DOHH2 (cell line): ENCODE results near the gene HBD.

Source experiments
- H3F3A ChIP-seq: fragments of 200-600 bp; sonication (generic), shearing (Covaris generic); 2 replicates; pipeline ENCODE4 v1.6.0; 2016; ENCODE audit warnings: antibody characterized with exemption, mild to moderate bottlenecking; ENCODE audit not compliant: control insufficient read depth, insufficient read depth
- H3K27ac ChIP-seq: fragments of 200-600 bp; sonication (generic); 2 replicates; pipeline ENCODE4 v1.5.1; 2014; ENCODE audit warnings: low read depth, mild to moderate bottlenecking, low read length, moderate library complexity
- H3K27me3 ChIP-seq: fragments of 200-600 bp; sonication (generic); 2 replicates; pipeline ENCODE4 v1.6.1; 2014; ENCODE audit warnings: mild to moderate bottlenecking, low read length, mixed read lengths; ENCODE audit not compliant: control insufficient read depth
- H3K36me3 ChIP-seq: fragments of 200-600 bp; sonication (generic); 2 replicates; pipeline ENCODE4 v1.6.1; 2014; ENCODE audit warnings: mild to moderate bottlenecking, low read length, moderate library complexity, mixed read lengths; ENCODE audit not compliant: control insufficient read depth
- H3K4me1 ChIP-seq: fragments of 200-600 bp; sonication (generic); 2 replicates; pipeline ENCODE4 v1.6.1; 2014; ENCODE audit warnings: mild to moderate bottlenecking, low read length, mixed read lengths; ENCODE audit not compliant: control insufficient read depth
- H3K4me2 ChIP-seq: fragments of 200-600 bp; sonication (generic); 2 replicates; pipeline ENCODE4 v1.6.0; 2014; ENCODE audit warnings: mild to moderate bottlenecking, low read length, moderate library complexity
- H3K4me3 ChIP-seq: fragments of 200-600 bp; sonication (generic); 2 replicates; pipeline ENCODE4 v1.5.1; 2014; ENCODE audit warnings: mild to moderate bottlenecking, low read length, mixed read lengths
- H3K79me2 ChIP-seq: fragments of 200-600 bp; sonication (generic); 2 replicates; pipeline ENCODE4 v1.6.1; 2014; ENCODE audit warnings: mild to moderate bottlenecking, low read length, mixed read lengths; ENCODE audit not compliant: control insufficient read depth
- H3K9me2 ChIP-seq: fragments of 200-600 bp; sonication (generic); replicated peaks from 2 replicates; pipeline ENCODE4 v1.6.1; 2014; ENCODE audit warnings: mild to moderate bottlenecking, low read length, mixed read lengths; ENCODE audit not compliant: control insufficient read depth
- H3K9me3 ChIP-seq: fragments of 200-600 bp; sonication (generic); 2 replicates; pipeline ENCODE4 v1.6.1; 2014; ENCODE audit warnings: antibody characterized with exemption, low read length, mixed read lengths; ENCODE audit not compliant: control insufficient read depth, insufficient read depth
- H4K20me1 ChIP-seq: fragments of 200-600 bp; sonication (generic); 2 replicates; pipeline ENCODE4 v1.6.0; 2014; ENCODE audit warnings: low read depth, mild to moderate bottlenecking, antibody characterized with exemption, low read length, moderate library complexity; ENCODE audit not compliant: control insufficient read depth, insufficient read depth
- CTCF ChIP-seq: fragments of 200-600 bp; sonication (generic); IDR thresholded peaks from one replicate; pipeline ENCODE4 v1.5.1; 2014; ENCODE audit warnings: antibody characterized with exemption, mild to moderate bottlenecking, low read depth, low read length; ENCODE audit not compliant: poor library complexity, severe bottlenecking
- EZH2phosphoT487 ChIP-seq: fragments of 200-600 bp; sonication (generic); IDR thresholded peaks from 2 replicates; pipeline ENCODE4 v1.6.1; 2017; ENCODE audit warnings: borderline replicate concordance, mild to moderate bottlenecking, antibody characterized with exemption, low read length, moderate library complexity, mixed read lengths

The HBD gene

GRCh38 chr11:5204787-5205186, 29.5 kb downstream of the HBD start:
- no peak overlapping the region for H3K4me3 ChIP-seq
- TF ChIP-seq EZH2phosphoT487 (no peak), CTCF (peak; percentile 26)
- no peaks in the 10 kb centered on the region for H3F3A ChIP-seq
- no peaks in the 10 kb centered on the region for H3K36me3 ChIP-seq
- H3K9me3 ChIP-seq: no peaks in the 10 kb centered on the region
- no peaks in the 10 kb centered on the region for H4K20me1 ChIP-seq
- no peak overlapping the region for H3K4me2 ChIP-seq
- H3K27ac ChIP-seq: no peak overlapping the region
- no peaks in the 10 kb centered on the region for H3K27me3 ChIP-seq
- H3K79me2 ChIP-seq: no peaks in the 10 kb centered on the region
- H3K4me1 ChIP-seq: no peaks in the 10 kb centered on the region
- H3K9me2 ChIP-seq: no peaks in the 10 kb centered on the region

GRCh38 chr11:5203366-5203765, 30.9 kb downstream of the HBD start:
- H3K27me3 ChIP-seq: no peaks in the 10 kb centered on the region
- no peaks in the 10 kb centered on the region for H3F3A ChIP-seq
- no peaks in the 10 kb centered on the region for H3K79me2 ChIP-seq
- H3K27ac ChIP-seq: no peak overlapping the region
- H3K9me3 ChIP-seq: no peaks in the 10 kb centered on the region
- H3K36me3 ChIP-seq: no peaks in the 10 kb centered on the region
- no peak overlapping the region for H3K4me2 ChIP-seq
- no peak overlapping the region for H3K4me3 ChIP-seq
- H4K20me1 ChIP-seq: no peaks in the 10 kb centered on the region
- H3K9me2 ChIP-seq: no peaks in the 10 kb centered on the region
- no peaks in the 10 kb centered on the region for H3K4me1 ChIP-seq
- TF ChIP-seq CTCF: no peak
- TF ChIP-seq EZH2phosphoT487: no peak

- H4K20me1 ChIP-seq: no peaks in the 10 kb centered on the region
- no peaks in the 10 kb centered on the region for H3K9me3 ChIP-seq
- H3F3A ChIP-seq: no peaks in the 10 kb centered on the region
- H3K27ac ChIP-seq: no peak within 1 kb of the TSS
- no peaks in the 10 kb centered on the region for H3K27me3 ChIP-seq
- no peak within 1 kb of the TSS for H3K4me2 ChIP-seq
- H3K36me3 ChIP-seq: no peaks in the 10 kb centered on the region
- H3K9me2 ChIP-seq: no peaks in the 10 kb centered on the region
- no peak within 1 kb of the TSS for H3K4me3 ChIP-seq
- TF ChIP-seq EZH2phosphoT487 (no peak), CTCF (no peak)
- no peaks in the 10 kb centered on the region for H3K4me1 ChIP-seq
- H3K79me2 ChIP-seq: no peaks in the 10 kb centered on the region
These were observed 33.7 kb downstream of the HBD start, which contains the start of gene OR51V1 for GRCh38 chr11:5200582-5200981. Gene OR51V1, minus strand, starts transcription at chr11:5200682. Its CDS starts 0 bp downstream, at chr11:5200682.
